Medulla oblongata (tissue), 1 donor: ENCODE data around the gene AFF3.
A peak's percentile ranks its signal among the peaks of the same experiment; 100 is the strongest.

Source experiments
- DNase-seq: peaks from one replicate; pipeline ENCODE4 v3.0.0-alpha.2; 2015; ENCODE audit errors: extremely low spot score

The AFF3 gene

DNA sequence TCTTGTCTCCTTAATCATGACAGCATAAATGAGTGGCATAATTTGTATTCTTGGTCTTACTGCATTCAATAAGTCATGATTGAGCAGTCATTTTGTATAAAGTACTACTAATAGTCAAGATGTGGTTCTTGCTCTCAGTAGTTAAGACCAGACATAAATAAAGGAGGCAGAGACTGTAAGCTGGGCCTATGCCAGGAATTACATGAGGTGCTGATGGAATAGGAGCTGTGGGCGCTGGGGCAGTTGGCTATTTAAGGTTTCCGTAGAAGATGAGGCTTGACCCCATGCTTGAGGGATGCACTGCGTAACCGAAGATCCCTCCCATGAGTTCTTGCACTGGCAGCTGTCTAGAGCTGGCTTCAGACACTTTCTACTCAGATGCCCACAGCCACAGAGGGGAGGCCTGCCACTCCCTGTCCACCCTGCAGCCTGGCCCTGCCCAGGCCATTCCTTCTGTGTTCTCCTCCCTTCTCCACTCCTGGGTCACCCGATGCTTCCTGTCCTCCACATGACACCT lies 501.7 kb downstream of the AFF3 start:
- DNase-seq, result no peak

DNA sequence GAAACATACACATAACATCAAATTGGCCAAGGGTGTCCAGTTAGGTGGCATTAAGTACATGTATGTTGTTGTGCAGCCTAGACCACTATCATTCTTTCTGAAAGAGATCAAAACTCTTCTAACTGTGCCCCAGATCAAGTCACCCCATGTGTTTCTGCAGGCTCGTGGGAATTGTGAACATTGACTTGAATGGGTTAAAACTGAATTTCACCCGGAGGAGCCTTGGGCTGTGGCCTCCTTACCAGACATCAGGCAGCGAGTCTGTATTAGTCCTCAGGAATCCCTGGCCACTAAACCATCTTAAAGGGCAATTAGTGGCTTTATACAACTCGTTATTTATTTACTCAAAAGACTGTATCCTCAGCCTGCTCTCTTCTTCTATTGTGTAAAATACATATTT lies 503.6 kb downstream of the AFF3 start:
- DNase-seq, result no peak

DNA sequence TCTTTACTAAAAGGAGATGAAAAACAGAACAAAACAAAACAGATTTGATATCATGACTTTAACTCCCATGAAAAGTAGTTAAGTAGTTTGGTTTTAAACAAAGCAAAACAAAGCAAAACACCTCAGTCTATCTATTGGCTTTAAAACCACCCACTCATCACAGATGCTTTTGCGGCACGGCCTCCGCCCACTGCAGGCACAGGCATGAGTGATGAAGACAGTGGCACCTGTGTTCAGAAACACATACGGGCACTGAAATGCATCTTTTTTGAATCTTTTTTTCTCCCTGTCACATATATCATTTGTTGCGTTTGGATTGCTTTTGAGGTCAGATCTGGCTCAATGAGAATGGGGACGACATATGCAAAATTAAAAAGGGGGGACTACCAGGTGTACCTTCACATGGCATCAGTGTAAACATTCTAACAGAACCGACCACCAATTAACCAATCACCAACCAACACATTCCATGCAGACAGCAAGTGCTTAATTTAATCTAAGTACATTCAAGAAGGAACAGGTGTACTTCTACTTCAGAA lies 505.2 kb downstream of the AFF3 start:
- DNase-seq, result no peak

DNA sequence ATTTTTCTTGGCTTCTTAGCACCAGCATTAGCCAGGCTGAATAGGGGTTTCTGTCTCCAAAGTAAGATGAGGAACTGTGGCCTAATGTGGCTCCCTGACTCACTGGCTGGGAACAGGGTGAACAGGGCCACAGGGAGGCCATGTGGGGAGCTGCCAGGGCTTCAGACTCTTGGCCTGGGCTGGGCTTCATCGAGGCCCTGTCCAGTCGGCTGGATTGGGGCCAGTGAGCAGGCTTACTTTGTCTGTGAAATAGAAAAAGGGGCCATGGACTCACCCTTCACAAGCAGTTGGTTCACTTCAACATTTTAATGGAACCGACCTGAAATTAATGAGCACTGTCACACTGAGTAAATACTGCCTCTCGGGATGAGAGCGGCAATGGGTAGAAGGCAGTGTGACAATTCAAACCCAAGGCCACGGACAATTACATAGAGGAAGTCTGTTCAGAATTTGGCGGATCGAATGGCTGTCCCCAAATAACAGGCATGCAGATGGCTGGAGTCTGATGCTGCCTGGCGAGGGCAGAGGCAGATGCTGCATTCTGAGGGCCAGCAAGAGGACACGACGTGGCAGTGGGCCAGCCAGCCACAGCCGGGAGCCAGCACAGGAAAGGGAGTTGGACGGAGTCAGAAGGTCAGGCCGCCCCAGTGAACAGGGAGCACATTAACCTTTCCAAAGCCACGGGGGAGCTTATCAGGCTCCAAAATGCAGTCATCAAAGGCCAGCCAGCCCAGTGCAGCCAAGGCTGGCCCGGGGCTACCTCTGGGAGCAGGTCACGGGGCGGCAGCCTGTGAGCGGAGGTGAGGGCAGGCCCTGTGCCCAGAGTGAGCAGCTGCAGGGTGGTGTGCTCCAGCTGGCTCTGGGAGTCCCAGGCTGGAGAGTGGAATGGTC lies 506.0 kb downstream of the AFF3 start:
- DNase-seq, result peak; percentile 57

DNA sequence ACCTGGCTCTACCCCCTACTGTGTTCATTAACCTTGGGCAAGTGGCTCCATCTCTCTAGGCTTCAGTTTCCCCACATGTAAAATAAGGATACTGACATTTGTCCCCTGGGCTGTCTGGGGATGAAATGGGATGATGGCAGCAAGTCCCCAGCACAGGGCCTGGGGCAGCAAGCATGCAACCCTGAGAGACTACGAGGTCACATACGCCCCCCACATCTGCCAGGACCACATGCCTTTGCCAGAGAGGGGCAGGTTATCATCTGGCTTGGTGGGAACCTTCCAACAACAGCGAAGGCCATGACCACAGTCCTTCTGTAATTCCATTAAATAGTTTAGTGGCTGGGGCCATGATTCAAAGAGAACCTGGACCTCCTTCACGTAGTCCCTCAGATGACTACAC lies 506.7 kb downstream of the AFF3 start:
- DNase-seq, result no peak

DNA sequence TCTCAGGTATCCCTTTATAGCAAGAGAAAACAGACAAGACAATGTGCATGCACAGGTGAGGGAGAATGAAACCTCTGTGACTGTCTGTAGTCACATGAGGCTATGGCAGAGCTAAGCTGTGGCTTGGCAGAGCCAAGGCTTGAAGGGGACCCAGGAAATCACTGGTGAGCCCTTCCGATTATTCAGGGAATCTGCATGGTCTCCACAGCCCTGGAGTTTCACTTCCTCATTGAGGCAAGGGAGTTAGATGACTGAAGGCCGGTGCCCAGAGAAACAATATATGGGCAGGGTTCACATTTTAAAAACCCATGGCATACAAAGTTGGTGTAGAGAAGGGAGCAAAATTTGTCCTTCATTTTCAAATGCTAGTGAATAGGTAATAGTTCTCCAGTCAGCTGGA lies 508.2 kb downstream of the AFF3 start:
- no peak for DNase-seq

DNA sequence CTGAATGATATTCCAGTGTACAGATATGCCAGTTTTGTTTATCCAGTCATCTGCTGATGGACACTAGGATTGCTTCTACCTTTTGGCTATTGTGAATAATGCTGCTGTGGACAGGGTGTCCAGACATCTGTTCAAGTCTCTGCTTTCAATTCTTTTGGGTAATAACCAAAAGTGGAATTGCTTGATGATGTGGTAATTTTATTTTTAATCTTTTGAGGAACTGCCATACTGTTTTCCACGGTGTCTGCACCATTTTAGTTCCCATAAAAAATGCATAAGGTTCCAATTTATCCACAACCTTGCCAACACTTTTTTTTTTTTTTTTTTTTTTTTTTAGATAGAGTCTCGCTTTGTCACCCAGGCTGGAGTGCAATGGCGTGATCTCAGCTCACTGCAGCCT lies 510.7 kb downstream of the AFF3 start:
- DNase-seq, result no peak

DNA sequence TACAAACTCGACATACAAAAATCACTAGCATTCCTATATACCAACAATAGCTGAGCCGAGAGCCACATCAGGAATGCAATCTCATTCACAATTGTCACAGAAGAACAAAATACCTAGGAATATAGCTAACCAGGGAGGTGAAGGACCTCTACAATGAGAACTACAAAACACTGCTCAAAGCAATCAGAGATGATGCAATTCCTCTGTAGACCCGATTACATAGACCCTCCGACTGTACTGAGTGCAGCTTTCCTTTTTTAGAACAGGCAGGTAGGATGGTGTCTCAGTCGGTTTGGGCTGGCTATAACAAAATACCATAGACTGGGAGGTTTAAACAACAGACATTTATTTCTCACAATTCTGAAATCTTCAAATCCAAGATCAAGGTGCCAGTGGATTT lies 513.1 kb downstream of the AFF3 start:
- DNase-seq, result no peak

DNA sequence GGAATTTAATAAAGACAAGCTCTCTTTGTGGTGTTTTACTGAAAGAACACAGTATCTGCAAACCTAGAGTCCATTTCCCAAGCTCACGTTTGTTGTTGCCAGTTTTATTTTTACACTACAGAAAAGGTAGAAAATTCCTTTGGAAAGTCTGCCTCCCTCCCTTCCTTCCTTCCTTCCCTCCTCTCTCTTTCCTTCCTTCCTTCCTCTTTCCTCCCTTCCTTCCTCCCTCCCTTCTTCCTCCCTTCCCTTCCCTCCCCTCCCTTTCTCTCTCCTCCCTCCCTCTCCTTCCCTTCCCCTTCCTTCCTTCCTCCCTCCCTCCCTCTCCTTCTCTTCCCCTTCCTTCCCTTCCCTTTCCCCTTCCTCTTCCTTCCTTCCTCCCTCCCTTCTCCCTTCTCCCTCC lies 516.2 kb downstream of the AFF3 start:
- DNase-seq, result no peak

DNA sequence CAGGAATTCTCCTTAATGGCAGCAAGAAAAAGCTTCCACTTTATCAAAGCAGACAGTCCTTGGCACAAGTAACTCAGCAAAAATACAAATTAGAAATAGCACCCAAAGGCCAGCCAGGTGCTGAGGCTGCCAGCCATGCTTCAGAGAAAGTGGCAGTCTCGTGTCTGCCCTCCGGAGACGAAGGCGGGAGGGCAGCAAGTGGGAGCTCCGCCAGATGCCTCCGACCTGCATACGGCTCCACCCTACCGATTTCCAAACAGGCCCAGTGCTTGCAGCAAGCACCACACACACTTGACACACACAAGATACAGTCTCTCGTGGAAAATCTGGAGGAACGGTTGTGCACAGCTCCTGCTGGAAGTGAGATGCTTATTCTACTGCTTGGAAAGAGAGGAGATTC lies 517.7 kb downstream of the AFF3 start:
- DNase-seq, result no peak

DNA sequence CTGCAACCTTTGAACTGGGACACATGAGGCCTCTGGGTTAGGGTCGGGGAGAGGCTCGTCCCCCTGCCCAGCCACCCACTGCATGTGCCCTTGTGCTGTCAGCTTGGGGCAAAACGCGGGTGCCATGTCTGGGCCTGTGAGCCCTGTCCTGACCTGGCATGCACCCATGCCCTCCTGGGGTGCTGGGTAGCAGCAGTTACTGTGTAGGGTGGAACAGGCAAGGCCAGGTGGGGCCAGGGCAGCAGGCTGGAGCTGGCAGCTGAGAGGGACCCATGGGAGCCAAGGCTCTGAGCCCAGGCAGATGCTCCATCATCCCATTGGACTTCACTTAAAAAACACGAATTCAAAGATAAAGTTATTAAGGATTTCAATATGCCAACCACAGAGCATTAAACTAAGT lies 518.8 kb downstream of the AFF3 start:
- DNase-seq, result no peak

DNA sequence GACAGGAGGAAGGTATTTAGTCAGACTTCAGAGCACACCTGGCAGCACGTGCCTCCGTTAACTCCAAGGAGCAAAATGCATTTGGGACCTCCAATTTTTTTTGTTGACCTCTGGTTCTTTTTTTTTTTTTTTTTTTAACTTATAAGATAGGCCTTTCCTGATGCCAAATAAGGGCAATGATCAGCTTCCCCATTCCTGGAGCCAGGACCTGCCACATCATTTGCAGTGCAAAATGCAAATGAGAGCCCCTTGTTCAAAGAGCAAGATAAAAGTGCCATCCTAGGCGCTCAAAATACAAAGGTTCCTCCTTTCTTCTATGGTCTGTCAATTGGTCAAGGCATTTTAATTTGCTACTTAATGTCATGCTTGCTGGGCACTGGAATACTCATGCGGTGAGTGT lies 519.4 kb downstream of the AFF3 start:
- no peak for DNase-seq

DNA sequence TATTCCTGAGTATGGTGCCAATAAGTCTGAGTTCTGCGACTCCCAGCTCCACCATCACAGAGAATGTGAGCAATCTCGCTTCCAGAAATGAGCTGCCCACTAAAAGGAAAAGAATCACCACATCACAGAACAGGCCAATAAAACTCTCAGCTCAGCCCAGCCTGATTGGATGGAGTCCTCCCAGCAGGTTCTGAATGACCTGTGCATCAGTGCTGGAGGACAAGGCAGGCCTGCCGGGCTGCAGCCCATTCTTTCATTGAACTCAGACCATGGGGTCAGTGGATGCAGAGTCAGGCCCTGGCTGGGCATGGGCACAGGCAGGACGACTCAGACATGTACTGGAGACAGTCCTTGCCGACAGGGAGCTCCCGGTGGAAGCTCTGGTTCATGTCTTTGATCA lies 519.9 kb downstream of the AFF3 start:
- no peak for DNase-seq

DNA sequence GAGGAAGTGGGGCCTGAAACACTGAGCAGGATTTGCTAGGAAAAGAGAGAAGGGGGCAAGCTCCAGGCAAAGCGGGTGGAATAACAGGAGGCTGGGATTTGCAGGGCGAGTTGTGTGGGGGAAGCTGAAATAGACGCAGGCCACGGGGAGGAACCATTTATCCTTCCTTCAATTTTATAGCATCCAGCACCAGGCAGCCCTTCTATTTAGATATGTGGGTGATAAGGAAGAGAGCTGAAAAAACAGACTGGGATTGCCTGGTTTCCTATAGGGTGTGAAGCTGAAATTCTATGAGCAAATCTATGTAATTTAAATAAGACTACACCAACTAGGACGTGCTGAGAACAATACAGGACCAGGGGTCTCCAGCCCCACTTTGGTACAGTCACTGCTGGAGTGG lies 520.6 kb downstream of the AFF3 start:
- DNase-seq, result no peak

DNA sequence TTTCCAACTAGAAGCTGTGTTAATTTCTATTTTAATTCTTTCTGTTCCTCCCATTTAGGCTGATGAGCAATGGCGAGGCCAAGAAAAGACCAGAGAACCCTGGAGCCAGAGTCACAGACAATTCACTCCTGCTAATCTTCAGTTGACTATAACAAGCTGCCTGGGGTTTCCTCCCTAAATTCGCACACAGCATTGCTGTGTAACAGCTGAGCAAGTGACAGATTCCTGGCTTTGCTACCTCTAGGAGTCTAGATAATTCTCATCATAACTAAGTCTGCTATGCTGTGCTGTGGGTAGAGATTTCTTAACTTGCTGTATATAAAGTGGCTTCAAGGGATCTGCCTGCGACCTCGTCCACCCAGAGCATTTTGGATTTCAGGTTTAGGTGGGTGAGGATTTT lies 521.3 kb downstream of the AFF3 start:
- DNase-seq, result no peak

DNA sequence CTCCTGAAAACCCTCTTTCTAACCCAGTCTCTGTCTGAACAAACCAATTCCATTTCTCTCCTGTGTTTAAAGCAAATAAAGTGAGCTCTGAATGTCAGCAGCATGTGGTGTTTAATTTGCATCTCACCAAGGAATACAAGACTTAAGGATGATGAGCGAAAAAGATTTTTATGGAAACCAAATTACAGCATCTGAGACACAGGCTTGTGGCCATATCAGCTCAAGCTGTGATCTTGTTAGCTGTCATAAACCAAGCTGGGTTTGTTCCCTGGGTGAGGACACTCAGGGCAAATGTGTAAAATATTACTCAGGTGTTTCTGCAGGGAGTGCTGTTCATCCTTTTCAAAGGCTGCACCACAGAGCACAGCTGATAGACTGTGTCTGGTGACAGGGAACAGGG lies 523.2 kb downstream of the AFF3 start:
- no peak for DNase-seq

DNA sequence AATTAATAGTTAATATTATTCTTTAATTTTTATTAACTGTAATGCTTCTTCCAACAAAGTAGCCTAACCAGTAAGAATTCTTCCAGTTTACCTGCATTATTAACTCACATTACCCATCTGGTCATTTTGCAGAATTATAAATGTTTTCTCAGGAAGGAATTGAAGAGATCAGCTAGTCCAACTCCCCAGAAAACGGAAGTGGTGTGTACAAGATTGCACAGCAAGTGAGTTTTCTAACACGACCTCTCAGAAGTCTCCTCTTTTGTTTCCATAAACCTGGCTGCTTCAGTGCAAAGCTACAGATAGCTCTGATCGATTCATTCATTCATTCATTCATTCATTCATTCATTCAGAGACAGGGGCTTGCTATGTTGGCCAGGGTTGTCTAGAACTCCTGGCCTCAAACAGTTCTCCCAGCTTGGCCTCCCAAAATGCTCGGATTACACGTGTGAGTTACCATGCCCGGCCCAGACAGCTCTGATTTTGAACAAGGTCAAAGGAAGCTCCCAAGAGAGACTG lies 523.8 kb downstream of the AFF3 start:
- DNase-seq, result no peak

DNA sequence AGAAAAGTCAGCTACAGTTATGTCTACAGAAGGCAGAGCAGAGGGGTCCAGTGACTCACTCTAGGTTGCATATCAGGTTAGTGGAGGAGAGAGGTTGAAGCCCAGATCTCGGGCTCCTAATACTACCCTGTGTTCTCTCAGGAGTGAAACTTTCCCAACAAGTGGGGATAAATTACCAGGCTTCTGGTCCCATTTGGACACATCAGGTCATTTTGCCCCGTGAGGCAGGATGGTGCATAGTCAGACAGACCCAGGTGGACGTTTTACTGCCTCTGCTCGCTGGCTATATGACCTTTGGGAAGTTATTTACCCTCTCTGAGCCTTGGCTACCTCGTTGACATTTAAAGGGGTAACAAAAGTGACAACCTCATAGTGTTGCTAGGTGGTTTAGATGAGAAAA lies 524.6 kb downstream of the AFF3 start:
- DNase-seq, result no peak

DNA sequence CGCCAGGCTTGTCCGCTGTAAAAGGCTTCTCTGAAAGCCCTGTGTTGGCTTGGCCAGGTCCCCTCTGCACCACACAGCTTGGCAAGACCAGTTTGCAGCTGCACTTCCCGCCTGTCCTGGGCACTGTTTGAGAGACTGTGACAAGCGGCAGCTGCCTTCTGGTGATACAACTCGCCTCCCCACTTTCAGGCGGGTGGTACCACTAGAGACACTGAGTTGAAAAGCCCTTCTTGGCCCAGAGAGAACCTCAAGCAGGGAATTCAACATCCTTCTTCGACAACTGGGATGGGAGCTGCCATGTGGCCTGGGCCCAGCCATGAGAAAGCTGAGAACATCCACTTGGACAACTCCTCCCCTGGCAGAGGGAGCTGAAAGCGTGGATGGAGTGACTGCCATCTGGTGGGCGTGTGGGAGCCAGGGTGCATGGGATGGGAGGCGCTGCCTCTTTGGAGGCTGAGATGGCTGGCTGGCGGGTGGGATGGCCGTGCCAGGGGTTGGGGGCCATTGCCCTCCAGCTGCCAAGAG lies 527.1 kb downstream of the AFF3 start:
- DNase-seq, result peak; percentile 35

DNA sequence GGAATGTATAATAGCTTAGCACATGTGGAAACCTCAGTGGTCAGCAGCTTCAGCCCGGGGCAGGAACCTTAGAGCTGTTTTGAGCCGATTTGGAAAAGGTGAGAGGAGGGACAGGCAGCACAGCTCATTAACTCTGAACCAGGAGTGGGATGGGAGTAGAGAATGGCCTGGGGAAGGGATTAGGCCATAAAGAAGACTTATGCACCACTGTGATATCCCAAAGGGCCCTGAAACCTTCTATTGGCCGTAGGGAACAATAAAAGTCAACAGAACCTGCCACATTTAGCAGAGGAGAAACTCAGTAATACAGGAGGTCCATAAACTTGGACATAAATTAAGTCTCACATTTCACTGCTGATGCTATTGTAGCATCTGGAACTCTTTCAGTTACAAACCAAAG lies 528.4 kb downstream of the AFF3 start:
- DNase-seq, result no peak

DNA sequence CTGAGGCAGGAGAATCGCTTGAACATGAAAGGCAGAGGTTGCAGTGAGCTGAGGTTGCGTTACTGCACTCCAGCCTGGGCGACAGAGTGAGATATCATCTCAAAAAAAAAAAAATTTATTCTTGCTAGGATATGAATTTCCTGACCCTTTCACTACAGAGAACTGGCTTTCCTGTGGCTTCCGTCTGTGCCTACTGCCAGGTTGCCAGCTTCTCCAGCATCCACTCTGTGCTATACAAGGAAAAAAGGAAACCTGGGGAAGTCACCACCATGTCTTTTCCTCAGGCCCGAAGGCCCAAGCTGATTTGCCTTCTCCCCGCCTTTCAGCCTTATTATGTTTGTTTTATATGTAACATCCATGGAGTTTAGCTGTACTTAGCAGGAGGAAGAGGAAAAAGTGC lies 530.6 kb downstream of the AFF3 start:
- DNase-seq, result no peak

DNA sequence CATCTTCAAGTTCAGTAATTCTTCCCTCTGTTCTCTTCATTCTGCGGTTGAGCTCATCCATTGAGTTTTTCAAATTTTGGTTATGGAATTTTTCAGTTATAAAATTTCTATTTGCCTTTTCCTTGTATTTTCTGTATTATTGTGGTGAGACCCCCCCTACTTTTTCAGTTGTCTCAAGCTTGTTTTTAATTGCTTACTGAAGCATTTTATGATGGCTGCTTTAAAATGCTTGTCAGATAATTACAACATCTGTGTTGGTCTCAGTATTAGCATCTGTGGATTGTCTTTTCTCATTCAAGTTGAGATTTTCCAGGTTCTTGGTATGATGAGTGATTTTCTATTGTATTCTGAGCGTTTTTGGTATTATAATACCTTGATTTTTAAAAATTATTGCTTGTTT lies 531.4 kb downstream of the AFF3 start:
- no peak for DNase-seq

DNA sequence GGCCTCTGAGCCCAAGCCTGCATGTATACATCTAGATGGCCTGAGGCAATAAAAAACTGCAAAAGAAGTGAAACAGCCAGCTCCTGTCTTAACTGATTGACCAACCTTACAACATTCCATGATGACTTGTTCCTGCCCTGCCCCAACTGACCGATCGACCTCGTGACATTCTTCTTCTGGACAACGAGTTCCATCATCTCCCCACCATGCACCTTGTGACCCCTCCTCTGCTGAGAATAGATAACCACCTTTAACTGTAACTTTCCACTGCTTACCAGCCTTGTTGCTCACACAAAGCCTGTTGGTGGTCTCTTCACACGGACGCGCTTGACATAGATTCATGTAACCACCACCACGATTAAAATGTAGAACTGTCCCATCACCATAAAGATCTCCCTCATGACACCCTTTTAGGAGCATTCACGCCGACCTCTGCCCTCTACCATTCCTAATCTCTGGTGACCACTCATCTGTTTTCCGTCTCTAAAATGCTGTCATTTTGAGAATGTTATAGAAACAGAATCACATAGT lies 532.5 kb downstream of the AFF3 start:
- no peak for DNase-seq
